H1 (cell line): ENCODE measurements around the gene PALM3.

Source experiments
- BRCA1 ChIP-seq: IDR thresholded peaks from 2 replicates; pipeline ENCODE4 v1.6.1; 2012; ENCODE audit warnings: low read depth, low read length, improper control_type of control experiment
- CBX5 ChIP-seq: fragments of 300-800, 300-1000 bp; sonication (generic); IDR thresholded peaks from 2 replicates; pipeline ENCODE4 v1.7.1; 2016; ENCODE audit warnings: antibody characterized with exemption, low read length, low read depth
- CREB1 ChIP-seq: IDR thresholded peaks from 2 replicates; pipeline ENCODE4 v1.6.1; 2012; ENCODE audit warnings: inconsistent platforms
- EZH2 ChIP-seq: fragments of 200-600 bp; sonication (generic); IDR thresholded peaks from 2 replicates; pipeline ENCODE4 v1.7.1; 2012; ENCODE audit warnings: low read depth, mild to moderate bottlenecking, moderate library complexity, low read length, inconsistent platforms; ENCODE audit not compliant: severe bottlenecking
- GTF2F1 ChIP-seq: IDR thresholded peaks from 2 replicates; pipeline ENCODE4 v1.6.1; 2012; ENCODE audit warnings: low read depth, low read length, improper control_type of control experiment, borderline replicate concordance
- JUND ChIP-seq: IDR thresholded peaks from 2 replicates; pipeline ENCODE4 v1.6.1; 2011; ENCODE audit warnings: mild to moderate bottlenecking, improper control_type of control experiment, low read length
- KDM5A ChIP-seq: fragments of 200-600 bp; IDR thresholded peaks from 2 replicates; pipeline ENCODE4 v1.7.1; 2012; ENCODE audit warnings: mild to moderate bottlenecking, low read length, inconsistent platforms, mixed read lengths
- NRF1 ChIP-seq: IDR thresholded peaks from 2 replicates; pipeline ENCODE4 v1.6.1; 2011; ENCODE audit warnings: mild to moderate bottlenecking, low read depth, low read length, improper control_type of control experiment
- POU5F1 ChIP-seq: IDR thresholded peaks from 2 replicates; pipeline ENCODE4 v1.6.1; 2011; ENCODE audit warnings: low read depth, mild to moderate bottlenecking, low read length, moderate library complexity
- RAD21 ChIP-seq, 2 experiments: IDR thresholded peaks in 1 of 2; conservative IDR thresholded peaks in 1 of 2; 2 replicates each; pipeline ENCODE4 v1.6.1; 2011; ENCODE audit warnings: low read depth in 2 of 2, low read length in 2 of 2, improper control_type of control experiment in 1 of 2, inconsistent platforms in 1 of 2, mild to moderate bottlenecking in 1 of 2, moderate library complexity in 1 of 2
- SIRT6 ChIP-seq: IDR thresholded peaks from one replicate; pipeline ENCODE4 v1.7.1; 2012; ENCODE audit warnings: low read length, inconsistent platforms
- TF ChIP-seq, protein P1 (sequence below), 3 experiments: IDR thresholded peaks; 1 replicate in 2 of 3; 2 replicates in 1 of 3; pipeline versions ENCODE4 v1.5.1 to v1.6.1; 2011; ENCODE audit warnings: low read length in 3 of 3, mild to moderate bottlenecking in 3 of 3, inconsistent platforms in 2 of 3, low read depth in 1 of 3, moderate library complexity in 1 of 3; ENCODE audit not compliant: insufficient read depth in 1 of 3; ENCODE audit errors: control extremely low read depth in 1 of 3

- TF ChIP-seq POU5F1: no peak
- TF ChIP-seq, protein P1, sequence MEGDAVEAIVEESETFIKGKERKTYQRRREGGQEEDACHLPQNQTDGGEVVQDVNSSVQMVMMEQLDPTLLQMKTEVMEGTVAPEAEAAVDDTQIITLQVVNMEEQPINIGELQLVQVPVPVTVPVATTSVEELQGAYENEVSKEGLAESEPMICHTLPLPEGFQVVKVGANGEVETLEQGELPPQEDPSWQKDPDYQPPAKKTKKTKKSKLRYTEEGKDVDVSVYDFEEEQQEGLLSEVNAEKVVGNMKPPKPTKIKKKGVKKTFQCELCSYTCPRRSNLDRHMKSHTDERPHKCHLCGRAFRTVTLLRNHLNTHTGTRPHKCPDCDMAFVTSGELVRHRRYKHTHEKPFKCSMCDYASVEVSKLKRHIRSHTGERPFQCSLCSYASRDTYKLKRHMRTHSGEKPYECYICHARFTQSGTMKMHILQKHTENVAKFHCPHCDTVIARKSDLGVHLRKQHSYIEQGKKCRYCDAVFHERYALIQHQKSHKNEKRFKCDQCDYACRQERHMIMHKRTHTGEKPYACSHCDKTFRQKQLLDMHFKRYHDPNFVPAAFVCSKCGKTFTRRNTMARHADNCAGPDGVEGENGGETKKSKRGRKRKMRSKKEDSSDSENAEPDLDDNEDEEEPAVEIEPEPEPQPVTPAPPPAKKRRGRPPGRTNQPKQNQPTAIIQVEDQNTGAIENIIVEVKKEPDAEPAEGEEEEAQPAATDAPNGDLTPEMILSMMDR (IDR thresholded peaks at IDR 0.05; ENCODE audit: control extremely low read depth in 1 of 3, insufficient read depth in 1 of 3, low read depth in 1 of 3, low read length in 3 of 3): no peak
- no peak for TF ChIP-seq EZH2
- TF ChIP-seq SIRT6: no peak
- no peak for TF ChIP-seq CREB1
- no peak for TF ChIP-seq GTF2F1
- no peak for TF ChIP-seq BRCA1
- TF ChIP-seq JUND: no peak
- TF ChIP-seq RAD21 (IDR thresholded peaks at IDR 0.05 in 1 of 2, conservative IDR thresholded peaks at IDR 0.05 in 1 of 2; ENCODE audit: low read depth in 2 of 2, low read length in 2 of 2): no peak
- TF ChIP-seq KDM5A: no peak
- TF ChIP-seq CBX5: no peak
- no peak for TF ChIP-seq NRF1
These were observed 33.0 kb upstream of the PALM3 start for GRCh38 chr19:14094854-14095253.
